Upper lobe of left lung (tissue), 4 donors: ENCODE measurements around the gene LRRC8E.
"Not testable (repeated sequence)": the region's sequence is repeated elsewhere in the genome, so short reads cannot be mapped to it uniquely, and the experiment has no call there.

Experiments
- POLR2A ChIP-seq, 4 donors: fragments of 450-650 bp; IDR thresholded peaks; one replicate each; pipeline ENCODE4 v1.5.1; 2016 to 2017; ENCODE audit warnings: antibody characterized with exemption in 4 of 4, mild to moderate bottlenecking in 2 of 4
- POLR2AphosphoS5 ChIP-seq, 2 donors: sonication (generic); formaldehyde crosslinking; IDR thresholded peaks; one replicate each; pipeline ENCODE4 v1.5.1; 2017; ENCODE audit warnings: antibody characterized with exemption in 2 of 2
- TF ChIP-seq, protein P1 (sequence below), 6 experiments: fragments of 450-650 bp in 4 of 6; fragments of 200-600 bp in 2 of 6; sonication (generic) in 2 of 6; IDR thresholded peaks; one replicate each; pipeline ENCODE4 v1.5.1; 2016 to 2019; ENCODE audit warnings: antibody characterized with exemption in 6 of 6

DNA sequence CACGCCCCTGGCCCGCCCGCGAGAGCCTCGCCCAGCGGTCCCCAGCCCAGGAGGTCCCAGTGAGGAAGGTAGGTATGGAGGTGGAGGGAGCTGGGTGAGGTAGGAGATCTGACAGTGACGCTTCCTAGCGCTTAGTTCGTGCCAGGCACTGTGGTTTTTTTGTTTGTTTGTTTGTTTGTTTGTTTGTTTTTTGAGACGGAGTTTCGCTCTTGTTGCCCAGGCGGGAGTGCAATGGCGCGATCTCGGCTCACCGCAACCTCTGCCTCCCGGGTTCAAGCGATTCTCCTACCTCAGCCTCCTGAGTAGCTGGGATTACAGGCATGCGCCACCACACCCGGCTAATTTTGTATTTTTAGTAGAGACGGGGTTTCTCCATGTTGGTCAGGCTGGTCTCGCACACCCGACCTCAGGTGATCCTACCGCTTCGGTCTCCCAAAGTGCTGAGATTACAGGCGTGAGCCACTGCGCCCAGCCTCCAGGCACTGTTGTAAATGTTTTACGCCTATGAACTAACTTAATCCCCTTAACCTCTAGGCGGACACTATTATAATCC is 29.8 kb downstream of the LRRC8E start:
- TF ChIP-seq, protein P1, sequence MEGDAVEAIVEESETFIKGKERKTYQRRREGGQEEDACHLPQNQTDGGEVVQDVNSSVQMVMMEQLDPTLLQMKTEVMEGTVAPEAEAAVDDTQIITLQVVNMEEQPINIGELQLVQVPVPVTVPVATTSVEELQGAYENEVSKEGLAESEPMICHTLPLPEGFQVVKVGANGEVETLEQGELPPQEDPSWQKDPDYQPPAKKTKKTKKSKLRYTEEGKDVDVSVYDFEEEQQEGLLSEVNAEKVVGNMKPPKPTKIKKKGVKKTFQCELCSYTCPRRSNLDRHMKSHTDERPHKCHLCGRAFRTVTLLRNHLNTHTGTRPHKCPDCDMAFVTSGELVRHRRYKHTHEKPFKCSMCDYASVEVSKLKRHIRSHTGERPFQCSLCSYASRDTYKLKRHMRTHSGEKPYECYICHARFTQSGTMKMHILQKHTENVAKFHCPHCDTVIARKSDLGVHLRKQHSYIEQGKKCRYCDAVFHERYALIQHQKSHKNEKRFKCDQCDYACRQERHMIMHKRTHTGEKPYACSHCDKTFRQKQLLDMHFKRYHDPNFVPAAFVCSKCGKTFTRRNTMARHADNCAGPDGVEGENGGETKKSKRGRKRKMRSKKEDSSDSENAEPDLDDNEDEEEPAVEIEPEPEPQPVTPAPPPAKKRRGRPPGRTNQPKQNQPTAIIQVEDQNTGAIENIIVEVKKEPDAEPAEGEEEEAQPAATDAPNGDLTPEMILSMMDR (IDR thresholded peaks at IDR 0.05): not testable (repeated sequence)
- TF ChIP-seq POLR2A, POLR2AphosphoS5 (IDR thresholded peaks at IDR 0.05): not testable (repeated sequence)
